Testis (tissue), 3 donors: ENCODE data around the gene PCNX1. TPM values are rescaled to one million over a fixed set of nuclear protein-coding genes. Genes with fewer than 3 reads are reported as not detected.

ENCODE experiments used
- DNase-seq: peaks from one replicate; pipeline ENCODE4 v3.0.0-alpha.2; 2019
- H3K27ac ChIP-seq, 2 donors: fragments of 200-600 bp; sonication (generic); one replicate each; pipeline ENCODE4 v1.5.1; 2019
- H3K27me3 ChIP-seq: fragments of 200-600 bp; sonication (generic); one replicate; pipeline ENCODE4 v1.5.1; 2019
- H3K36me3 ChIP-seq: fragments of 200-600 bp; sonication (generic); one replicate; pipeline ENCODE4 v1.5.1; 2017; ENCODE audit warnings: low read depth; ENCODE audit errors: missing control alignments
- H3K4me1 ChIP-seq: fragments of 200-600 bp; sonication (generic); one replicate; pipeline ENCODE4 v1.5.1; 2019
- H3K4me3 ChIP-seq, 2 donors: fragments of 200-600 bp; sonication (generic); one replicate each; pipeline ENCODE4 v1.5.1; 2017 to 2019
- H3K9me3 ChIP-seq: fragments of 200-600 bp; sonication (generic); one replicate; pipeline ENCODE4 v1.5.1; 2017
- POLR2A ChIP-seq: fragments of 450-650 bp; IDR thresholded peaks from one replicate; pipeline ENCODE4 v1.6.1; 2017; ENCODE audit warnings: antibody characterized with exemption, mild to moderate bottlenecking, moderate library complexity
- WGBS, 2 donors: methylation state at CpG; one replicate each; pipeline ENCODE4 v1.1.5; 2018; 5-methylcytosine and 5-hydroxymethylcytosine counted together
- intact Hi-C: fragments of 100-400 bp; cut with DNase I; formaldehyde crosslinking; loops from one replicate; pipeline ENCODE4 v1.15.1; 2023; ENCODE audit warnings: low total_unique reads
- polyA plus RNA-seq: library from polyadenylated mRNA; stranded (reverse); fragments of 350-450 nt; fragmentation: Illumina TruSeq; extraction: RNeasy Lipid Tissue Mini Kit (QIAGEN cat#74804); gene quantifications from one replicate; pipeline ENCODE4 v1.2.3, GENCODE V29; 2014; ENCODE audit warnings: low read depth, low replicate concordance; ENCODE audit not compliant: insufficient read depth
- total RNA-seq, 2 donors: library from RNA; depleted of rRNA; stranded (reverse); fragments of >200 nt; gene quantifications; one replicate each; pipeline ENCODE4 v1.2.3, GENCODE V29; 2016
- TF ChIP-seq, protein P1 (sequence below), 3 experiments: fragments of 450-650 bp in 2 of 3; fragments of 200-600 bp in 1 of 3; sonication (generic) in 1 of 3; IDR thresholded peaks; one replicate each; pipeline ENCODE4 v1.5.1; 2016 to 2019; ENCODE audit warnings: antibody characterized with exemption in 3 of 3, mild to moderate bottlenecking in 2 of 3, moderate library complexity in 1 of 3

PCNX1 gene
- total and polyA plus RNA-seq, 3 donors from 2014 or later, result 70.9 to 123 (median 105) TPM

DNA sequence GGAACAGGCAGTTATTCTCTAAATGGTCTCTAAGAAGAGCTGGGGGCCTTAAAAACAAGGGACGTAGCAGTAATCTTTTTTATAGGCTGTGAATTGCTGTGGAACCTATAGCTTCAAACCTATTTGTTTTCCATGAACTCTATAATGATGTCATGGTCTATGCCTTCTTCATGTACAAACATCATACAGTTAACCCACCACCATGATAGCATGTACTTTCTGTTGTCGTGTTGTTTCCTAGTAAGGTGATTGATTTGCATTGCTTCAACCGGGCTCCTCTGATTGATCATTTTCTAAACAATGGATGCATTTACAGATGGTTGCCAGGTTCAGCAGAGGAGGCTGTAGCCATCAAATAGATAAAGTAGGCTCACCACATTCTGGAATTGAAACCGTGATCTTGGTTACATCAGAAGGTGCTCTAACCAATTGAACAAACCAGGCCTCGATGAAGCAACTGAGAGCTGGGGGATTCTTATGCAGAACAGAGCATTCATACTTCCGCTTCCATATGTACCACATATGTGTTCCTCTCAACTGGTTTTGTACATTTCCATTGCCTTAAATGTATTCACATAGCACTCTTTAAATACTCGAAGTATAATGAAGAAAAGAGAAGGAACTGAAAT, 25.6 kb upstream of the PCNX1 start:
- H3K36me3 ChIP-seq, result no peaks in the 10 kb centered on the region
- no peak for TF ChIP-seq POLR2A
- TF ChIP-seq, protein P1, sequence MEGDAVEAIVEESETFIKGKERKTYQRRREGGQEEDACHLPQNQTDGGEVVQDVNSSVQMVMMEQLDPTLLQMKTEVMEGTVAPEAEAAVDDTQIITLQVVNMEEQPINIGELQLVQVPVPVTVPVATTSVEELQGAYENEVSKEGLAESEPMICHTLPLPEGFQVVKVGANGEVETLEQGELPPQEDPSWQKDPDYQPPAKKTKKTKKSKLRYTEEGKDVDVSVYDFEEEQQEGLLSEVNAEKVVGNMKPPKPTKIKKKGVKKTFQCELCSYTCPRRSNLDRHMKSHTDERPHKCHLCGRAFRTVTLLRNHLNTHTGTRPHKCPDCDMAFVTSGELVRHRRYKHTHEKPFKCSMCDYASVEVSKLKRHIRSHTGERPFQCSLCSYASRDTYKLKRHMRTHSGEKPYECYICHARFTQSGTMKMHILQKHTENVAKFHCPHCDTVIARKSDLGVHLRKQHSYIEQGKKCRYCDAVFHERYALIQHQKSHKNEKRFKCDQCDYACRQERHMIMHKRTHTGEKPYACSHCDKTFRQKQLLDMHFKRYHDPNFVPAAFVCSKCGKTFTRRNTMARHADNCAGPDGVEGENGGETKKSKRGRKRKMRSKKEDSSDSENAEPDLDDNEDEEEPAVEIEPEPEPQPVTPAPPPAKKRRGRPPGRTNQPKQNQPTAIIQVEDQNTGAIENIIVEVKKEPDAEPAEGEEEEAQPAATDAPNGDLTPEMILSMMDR (IDR thresholded peaks at IDR 0.05), result no peak
- WGBS, 2 donors, result 89% methylated on average over 7 of the region's 7 CpGs
- H3K27ac ChIP-seq, result no peak overlapping the region
- no peak for DNase-seq
- H3K4me3 ChIP-seq, result no peak overlapping the region
- H3K27me3 ChIP-seq, result no peaks in the 10 kb centered on the region
- H3K4me1 ChIP-seq, result no peaks in the 10 kb centered on the region
- intact Hi-C loops, result no loop called here
- H3K9me3 ChIP-seq, result no peaks in the 10 kb centered on the region

DNA sequence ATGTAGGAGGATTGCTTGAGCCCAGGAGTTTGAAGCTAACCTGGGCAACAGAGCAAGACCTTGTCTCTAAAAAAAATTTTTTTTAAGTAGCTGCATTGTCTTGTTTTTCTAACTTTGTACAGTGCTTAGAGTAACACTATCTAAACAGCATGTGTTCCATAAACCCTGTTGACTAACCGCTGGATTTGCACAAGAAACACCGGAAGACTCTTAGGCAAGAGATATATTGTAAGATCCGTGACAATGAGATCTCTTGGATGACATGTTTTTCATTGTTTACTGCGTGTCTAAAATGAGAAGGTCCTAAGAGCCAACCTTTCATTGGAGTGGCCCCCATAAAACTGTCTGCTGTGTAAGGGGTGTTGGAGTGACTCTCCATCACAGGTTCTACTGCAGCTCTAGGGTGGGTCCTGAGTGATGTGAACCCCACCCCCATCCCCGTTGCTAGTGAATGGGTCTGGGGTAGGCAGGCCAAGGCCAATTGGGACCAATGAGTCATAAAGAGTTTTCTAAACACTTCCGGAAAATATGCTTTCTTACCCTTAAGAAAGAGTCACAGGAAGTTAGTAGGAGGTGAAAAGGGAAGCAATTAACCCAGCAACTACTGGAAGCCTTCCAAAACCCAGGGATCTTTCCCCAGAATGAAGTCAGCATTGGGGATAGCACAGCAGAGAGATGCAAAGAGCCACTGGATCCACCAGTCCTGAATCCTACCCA, 24.3 kb upstream of the PCNX1 start:
- TF ChIP-seq, protein P1 (IDR thresholded peaks at IDR 0.05), result no peak
- Histone ChIP-seq H3K36me3 (no peaks in the 10 kb centered on the region), H3K27ac (no peak overlapping the region), H3K4me3 (no peak overlapping the region), H3K4me1 (peaks cover 4% of the 10 kb centered on the region), H3K9me3 (no peaks in the 10 kb centered on the region), H3K27me3 (no peaks in the 10 kb centered on the region)
- intact Hi-C loops, result no loop called here
- WGBS, 2 donors, result 71 to 73% methylated on average over 6 of the region's 6 CpGs
- DNase-seq, result no peak

DNA sequence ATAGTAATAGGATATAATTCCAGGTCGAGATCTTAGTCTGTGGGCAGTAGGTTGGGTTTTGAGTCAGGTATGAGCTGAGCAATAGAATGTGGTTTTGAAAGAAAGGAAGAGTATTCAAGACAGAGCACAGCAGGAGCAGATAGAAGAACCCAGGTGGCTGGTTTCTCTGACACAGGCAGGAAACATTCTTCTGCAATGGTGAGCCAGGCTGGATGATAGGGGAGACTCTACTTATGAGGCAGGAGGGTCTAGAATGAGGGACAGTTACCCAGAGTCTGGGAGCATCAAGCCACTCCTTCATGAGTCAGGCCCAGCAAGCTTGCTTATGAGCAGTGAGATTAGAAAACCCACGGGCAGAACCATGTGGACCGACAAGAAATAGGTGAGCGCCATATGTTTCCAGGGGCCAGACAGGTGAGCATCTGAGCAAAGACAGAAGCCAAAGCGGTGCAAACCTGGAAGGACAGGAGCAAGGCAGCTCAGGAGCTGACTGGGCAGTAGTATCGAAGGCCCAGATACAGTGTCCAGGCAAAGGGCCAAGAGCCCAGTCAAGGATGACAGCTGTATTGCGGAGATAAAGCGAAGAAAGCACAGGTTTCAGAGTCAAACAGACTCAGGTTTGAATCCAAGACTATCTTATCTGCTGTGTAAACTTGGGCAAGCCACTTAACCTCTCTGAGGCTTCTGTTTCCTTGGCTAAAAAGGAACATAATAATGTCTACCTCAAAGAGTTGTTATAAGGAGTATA, 22.5 kb upstream of the PCNX1 start:
- TF ChIP-seq POLR2A, result no peak
- Histone ChIP-seq H3K9me3 (no peaks in the 10 kb centered on the region), H3K4me1 (peaks cover 4% of the 10 kb centered on the region), H3K4me3 (no peak overlapping the region), H3K27ac (no peak overlapping the region), H3K27me3 (no peaks in the 10 kb centered on the region), H3K36me3 (no peaks in the 10 kb centered on the region)
- DNase-seq, result peak; percentile 37
- 75 to 85% methylated on average over 8 of the region's 8 CpGs for WGBS, 2 donors
- intact Hi-C loops, result no loop called here

DNA sequence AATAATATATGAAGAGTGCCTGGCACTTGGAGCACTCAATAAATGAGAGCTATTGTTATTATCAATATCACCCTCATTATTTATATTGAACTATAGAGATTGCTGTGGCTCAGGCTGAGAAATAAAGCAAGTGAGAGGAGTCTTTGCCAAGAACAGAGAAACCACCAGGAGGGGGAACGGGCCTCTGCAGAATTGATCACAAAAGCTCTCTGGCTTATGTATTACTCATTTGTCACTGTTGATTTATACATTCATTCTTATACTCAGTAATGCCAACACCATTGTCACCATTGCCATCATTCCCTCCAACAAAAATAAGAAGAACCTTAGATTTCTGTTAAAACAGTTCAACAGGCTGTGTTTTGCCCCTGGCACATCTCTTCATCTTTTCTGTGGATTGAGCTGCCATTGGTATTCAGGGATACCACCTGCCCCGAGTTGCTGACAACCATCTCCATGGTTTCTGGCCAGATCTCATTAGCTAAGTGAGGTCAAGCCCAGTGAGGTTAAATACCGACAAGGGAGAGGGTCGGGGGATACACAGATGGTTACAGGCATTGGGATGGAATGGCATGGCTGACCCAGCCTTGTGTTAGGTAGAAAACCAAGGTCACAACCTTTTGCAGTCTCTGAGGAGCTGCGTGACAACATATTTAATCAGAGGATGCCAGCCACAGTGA, 21.8 kb upstream of the PCNX1 start:
- H3K27ac ChIP-seq, result no peak overlapping the region
- H3K36me3 ChIP-seq, result no peaks in the 10 kb centered on the region
- intact Hi-C loops, result no loop called here
- no peaks in the 10 kb centered on the region for H3K9me3 ChIP-seq
- H3K27me3 ChIP-seq, result no peaks in the 10 kb centered on the region
- WGBS, 2 donors, result 78 to 81% methylated on average over 5 of the region's 5 CpGs
- H3K4me1 ChIP-seq, result peaks cover 4% of the 10 kb centered on the region
- no peak overlapping the region for H3K4me3 ChIP-seq
- DNase-seq, result no peak
- no peak for TF ChIP-seq POLR2A
- TF ChIP-seq, protein P1 (IDR thresholded peaks at IDR 0.05), result no peak
